HG03159 (cell line): ENCODE data around the gene FABP7.

Experiments used
- ATAC-seq: cut with Tn5 transposase; IDR thresholded peaks from one replicate; pipeline ENCODE4 v1.9.1; 2021; ENCODE audit warnings: mild to moderate bottlenecking, moderate library complexity; ENCODE audit not compliant: unreplicated experiment

Gene FABP7

GRCh38 chr6:122833021-122833491 lies 53.5 kb downstream of the FABP7 start:
- no peak for ATAC-seq
